Left lung (tissue), 10 donors: Measurements from ENCODE around the gene EREG. TPM values are rescaled to one million over a fixed set of nuclear protein-coding genes. Genes with fewer than 3 reads are reported as not detected.

Source experiments
- ATAC-seq: fragments of 200-7000 bp; cut with Tn5 transposase; one replicate; pipeline ENCODE4 v1.9.1; 2020; ENCODE audit warnings: moderate library complexity
- DNase-seq, 4 donors: peaks; one replicate each; pipeline ENCODE4 v3.0.0-alpha.2; 2013 to 2020
- H3K27ac ChIP-seq, 2 donors: fragments of 200-600 bp; sonication (generic) in 1 of 2; one replicate each; pipeline versions ENCODE4 v1.5.0 to v1.8.0; 2020 to 2021
- H3K27me3 ChIP-seq, 2 donors: fragments of 200-600 bp; sonication (generic) in 1 of 2; one replicate each; pipeline versions ENCODE4 v1.5.0 to v1.8.0; 2020 to 2021
- H3K36me3 ChIP-seq, 2 donors: fragments of 200-600 bp; sonication (generic) in 1 of 2; one replicate each; pipeline versions ENCODE4 v1.5.0 to v1.8.0; 2020 to 2021
- H3K4me1 ChIP-seq, 2 donors: fragments of 200-600 bp; one replicate each; pipeline ENCODE4 v1.8.0; 2021
- H3K4me3 ChIP-seq, 2 donors: fragments of 200-600 bp; sonication (generic) in 1 of 2; one replicate each; pipeline versions ENCODE4 v1.5.0 to v1.8.0; 2020 to 2021; ENCODE audit warnings: mild to moderate bottlenecking in 1 of 2
- H3K9me3 ChIP-seq, 2 donors: fragments of 200-600 bp; sonication (generic) in 1 of 2; one replicate each; pipeline versions ENCODE4 v1.5.0 to v1.8.0; 2020 to 2021
- intact Hi-C, 2 donors: fragments of 100-400 bp; cut with DNase I; formaldehyde crosslinking; loops; one replicate each; pipeline versions ENCODE4 v1.11.2 to v1.14.2; 2022
- polyA plus RNA-seq, 6 donors: library from polyadenylated mRNA; unstranded; fragments of 120-200 nt; gene quantifications; one replicate each; pipeline ENCODE4 v1.2.1, GENCODE V29; 2013; ENCODE audit not compliant: insufficient read length in 6 of 6
- total RNA-seq, 2 donors: library from RNA; stranded (reverse); fragmentation: NEBNext Ultra II Directional; extraction: Animal tissue kit (Norgen Biotek cat#: 25700); gene quantifications; one replicate each; pipeline ENCODE4 v1.2.1, GENCODE V29; 2021
- TF ChIP-seq, protein P1 (sequence below), 2 donors: fragments of 200-600 bp; sonication (generic) in 1 of 2; IDR thresholded peaks; one replicate each; pipeline versions ENCODE4 v1.5.0 to v1.8.0; 2021; ENCODE audit warnings: antibody characterized with exemption in 2 of 2
- donor health status: DM: no; HTN: yes; CAD: no.
- donor health status: DM: no; HTN: no; CAD: no.

Gene EREG
- total and polyA plus RNA-seq, 8 donors, result 0.14 to 3.6 (median 0.28) TPM

DNA sequence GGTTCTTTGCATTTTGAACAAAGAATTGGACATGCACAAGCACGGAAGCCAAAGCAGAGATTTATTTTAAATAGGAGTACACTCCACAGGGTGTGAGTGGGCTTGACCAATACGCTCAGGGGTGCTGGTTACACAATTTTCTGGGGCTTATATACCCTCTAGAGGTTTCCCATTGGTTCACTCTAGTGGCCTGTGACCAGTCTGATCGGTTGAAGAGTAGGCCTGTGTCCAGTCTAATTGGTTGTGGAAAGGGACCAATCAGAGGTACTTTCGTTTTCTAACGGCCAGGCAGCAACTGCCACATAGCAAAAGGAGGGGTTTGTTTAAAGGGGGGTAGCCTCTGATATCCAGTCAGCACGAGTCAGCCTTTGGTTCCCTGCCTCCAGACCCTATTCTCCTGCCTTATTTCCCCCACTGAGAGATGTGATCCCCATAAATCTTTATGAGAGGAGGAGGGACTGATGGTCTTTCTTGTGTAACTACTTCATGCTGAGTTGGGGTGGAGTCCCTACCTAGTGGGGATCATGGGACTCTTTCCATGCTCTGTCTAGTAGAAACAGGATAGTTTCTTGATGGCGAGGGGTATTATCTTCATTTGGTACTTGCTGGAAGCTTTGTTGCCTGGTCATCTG lies 68.7 kb downstream of the EREG start:
- H3K4me1 ChIP-seq, result peaks cover 0 to 2% of the 10 kb centered on the region in 2 donors
- no peaks in the 10 kb centered on the region for H3K36me3 ChIP-seq
- no peaks in the 10 kb centered on the region for H3K27me3 ChIP-seq
- ATAC-seq, result no peak
- intact Hi-C loops, result no loop called here
- no peak overlapping the region for H3K4me3 ChIP-seq
- no peak overlapping the region for H3K27ac ChIP-seq
- TF ChIP-seq, protein P1, sequence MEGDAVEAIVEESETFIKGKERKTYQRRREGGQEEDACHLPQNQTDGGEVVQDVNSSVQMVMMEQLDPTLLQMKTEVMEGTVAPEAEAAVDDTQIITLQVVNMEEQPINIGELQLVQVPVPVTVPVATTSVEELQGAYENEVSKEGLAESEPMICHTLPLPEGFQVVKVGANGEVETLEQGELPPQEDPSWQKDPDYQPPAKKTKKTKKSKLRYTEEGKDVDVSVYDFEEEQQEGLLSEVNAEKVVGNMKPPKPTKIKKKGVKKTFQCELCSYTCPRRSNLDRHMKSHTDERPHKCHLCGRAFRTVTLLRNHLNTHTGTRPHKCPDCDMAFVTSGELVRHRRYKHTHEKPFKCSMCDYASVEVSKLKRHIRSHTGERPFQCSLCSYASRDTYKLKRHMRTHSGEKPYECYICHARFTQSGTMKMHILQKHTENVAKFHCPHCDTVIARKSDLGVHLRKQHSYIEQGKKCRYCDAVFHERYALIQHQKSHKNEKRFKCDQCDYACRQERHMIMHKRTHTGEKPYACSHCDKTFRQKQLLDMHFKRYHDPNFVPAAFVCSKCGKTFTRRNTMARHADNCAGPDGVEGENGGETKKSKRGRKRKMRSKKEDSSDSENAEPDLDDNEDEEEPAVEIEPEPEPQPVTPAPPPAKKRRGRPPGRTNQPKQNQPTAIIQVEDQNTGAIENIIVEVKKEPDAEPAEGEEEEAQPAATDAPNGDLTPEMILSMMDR (IDR thresholded peaks at IDR 0.05), result no peak
- H3K9me3 ChIP-seq, result no peaks in the 10 kb centered on the region
- DNase-seq, result no peak

DNA sequence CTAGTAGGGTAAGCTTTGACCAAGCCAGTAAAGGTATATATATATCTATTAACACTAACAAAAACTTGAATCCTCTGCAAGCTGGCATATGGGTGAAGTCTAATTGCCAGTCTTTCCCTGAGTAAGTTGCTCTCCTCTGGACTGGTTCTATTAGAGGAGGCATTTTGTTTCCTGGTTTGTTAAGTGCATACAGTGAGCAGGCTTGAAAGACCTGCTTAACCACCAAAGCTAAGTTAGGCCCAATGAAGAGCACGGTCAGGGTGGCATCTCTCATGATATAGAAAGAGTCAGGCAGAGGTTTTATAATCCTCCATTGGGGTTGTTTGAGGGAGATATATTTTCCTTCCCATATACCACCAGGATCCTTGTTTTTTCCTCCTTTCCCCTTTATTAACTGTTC lies 70.4 kb downstream of the EREG start:
- no peaks in the 10 kb centered on the region for H3K36me3 ChIP-seq
- intact Hi-C loops, result no loop called here
- no peak for DNase-seq
- H3K9me3 ChIP-seq, result no peaks in the 10 kb centered on the region
- H3K27ac ChIP-seq, result no peak overlapping the region
- ATAC-seq, result peak; percentile 66
- TF ChIP-seq, protein P1 (IDR thresholded peaks at IDR 0.05), result no peak
- H3K4me1 ChIP-seq, result peaks cover 0 to 2% of the 10 kb centered on the region in 2 donors
- H3K27me3 ChIP-seq, result no peaks in the 10 kb centered on the region
- H3K4me3 ChIP-seq, result no peak overlapping the region

DNA sequence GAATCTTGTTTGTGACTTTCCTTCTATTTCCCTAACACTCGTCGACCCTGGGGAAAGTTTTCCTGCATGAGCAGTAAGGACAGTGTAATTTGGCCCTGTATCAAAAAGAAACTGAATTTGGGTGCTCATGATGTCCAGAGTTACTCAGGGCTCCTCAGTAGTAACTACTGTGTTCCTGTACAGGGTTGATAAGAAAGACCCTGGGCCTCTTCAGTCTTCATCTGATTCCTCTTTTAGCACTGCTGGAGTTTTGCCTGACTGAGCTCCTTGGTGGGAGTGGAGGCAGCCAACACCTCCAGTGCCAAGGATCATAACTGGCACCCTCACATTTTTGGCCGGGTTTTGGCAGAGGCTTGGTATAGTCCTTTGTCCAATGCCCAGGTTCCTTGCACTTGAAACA lies 72.9 kb downstream of the EREG start:
- intact Hi-C loops, result no loop called here
- Histone ChIP-seq H3K36me3 (no peaks in the 10 kb centered on the region), H3K27ac (no peak overlapping the region), H3K27me3 (no peaks in the 10 kb centered on the region), H3K4me1 (no peaks in the 10 kb centered on the region), H3K9me3 (no peaks in the 10 kb centered on the region), H3K4me3 (no peak overlapping the region)
- no peak for ATAC-seq
- TF ChIP-seq, protein P1 (IDR thresholded peaks at IDR 0.05), result no peak
- DNase-seq, result no peak

Other genes starting within 250 kb of the EREG start
- 10 to 100 TPM in 1 of 2 donors, 1 to 10 TPM in 1; 9.1 to 14.8 TPM for gene MTHFD2L, start 207.0 kb upstream of the EREG start, total RNA-seq
- 10 to 100 TPM; 15.6 to 19.1 (median 17.2) TPM for gene MTHFD2L, start 207.0 kb upstream of the EREG start, polyA plus RNA-seq
- gene EPGN, start 56.7 kb upstream of the EREG start, total RNA-seq, result under 1 TPM in 1 of 2 donors, not detected in 1; 0.92 TPM
- gene EPGN, start 56.7 kb upstream of the EREG start, polyA plus RNA-seq, result under 1 TPM in 1 of 6 donors, not detected in 5; 0.24 TPM
- gene AREG, start 80.0 kb downstream of the EREG start, total RNA-seq, result 100 to 1,000 TPM in 1 of 2 donors, 10 to 100 TPM in 1; 16.8 to 130 TPM
- 1 to 10 TPM in 4 of 6 donors, under 1 TPM in 2; 0.90 to 2.0 (median 1.4) TPM for gene AREG, start 80.0 kb downstream of the EREG start, polyA plus RNA-seq